GM12873 (cell line): ENCODE results near the gene ABLIM2.

Experiments
- TF ChIP-seq, protein P1 (sequence below): IDR thresholded peaks from 2 replicates; pipeline ENCODE4 v1.5.1; 2012; ENCODE audit warnings: low read depth, mild to moderate bottlenecking, moderate library complexity, low read length, control low read depth; ENCODE audit not compliant: insufficient read depth; ENCODE audit errors: missing control alignments

Gene ABLIM2

DNA sequence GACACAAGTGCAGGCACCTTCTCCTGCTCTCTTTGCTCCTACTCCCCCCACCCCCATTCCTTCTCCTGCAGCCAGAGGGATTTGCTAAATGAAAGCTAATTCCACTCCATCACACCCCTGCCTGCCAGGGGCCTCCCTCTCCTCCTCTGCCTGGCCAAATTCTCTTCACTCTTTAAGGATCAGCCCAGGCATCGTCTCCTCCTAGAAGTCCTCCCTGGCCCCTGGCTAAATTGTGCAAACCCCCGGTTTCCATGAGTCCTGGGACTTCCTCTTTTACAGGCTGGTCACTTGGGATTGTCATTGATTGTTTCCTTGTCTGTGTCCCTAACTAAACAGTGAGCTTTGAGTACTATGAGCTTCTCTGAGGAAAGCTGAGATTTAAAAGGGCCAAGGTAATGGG, 8.7 kb upstream of the ABLIM2 start:
- TF ChIP-seq, protein P1, sequence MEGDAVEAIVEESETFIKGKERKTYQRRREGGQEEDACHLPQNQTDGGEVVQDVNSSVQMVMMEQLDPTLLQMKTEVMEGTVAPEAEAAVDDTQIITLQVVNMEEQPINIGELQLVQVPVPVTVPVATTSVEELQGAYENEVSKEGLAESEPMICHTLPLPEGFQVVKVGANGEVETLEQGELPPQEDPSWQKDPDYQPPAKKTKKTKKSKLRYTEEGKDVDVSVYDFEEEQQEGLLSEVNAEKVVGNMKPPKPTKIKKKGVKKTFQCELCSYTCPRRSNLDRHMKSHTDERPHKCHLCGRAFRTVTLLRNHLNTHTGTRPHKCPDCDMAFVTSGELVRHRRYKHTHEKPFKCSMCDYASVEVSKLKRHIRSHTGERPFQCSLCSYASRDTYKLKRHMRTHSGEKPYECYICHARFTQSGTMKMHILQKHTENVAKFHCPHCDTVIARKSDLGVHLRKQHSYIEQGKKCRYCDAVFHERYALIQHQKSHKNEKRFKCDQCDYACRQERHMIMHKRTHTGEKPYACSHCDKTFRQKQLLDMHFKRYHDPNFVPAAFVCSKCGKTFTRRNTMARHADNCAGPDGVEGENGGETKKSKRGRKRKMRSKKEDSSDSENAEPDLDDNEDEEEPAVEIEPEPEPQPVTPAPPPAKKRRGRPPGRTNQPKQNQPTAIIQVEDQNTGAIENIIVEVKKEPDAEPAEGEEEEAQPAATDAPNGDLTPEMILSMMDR: no peak

DNA sequence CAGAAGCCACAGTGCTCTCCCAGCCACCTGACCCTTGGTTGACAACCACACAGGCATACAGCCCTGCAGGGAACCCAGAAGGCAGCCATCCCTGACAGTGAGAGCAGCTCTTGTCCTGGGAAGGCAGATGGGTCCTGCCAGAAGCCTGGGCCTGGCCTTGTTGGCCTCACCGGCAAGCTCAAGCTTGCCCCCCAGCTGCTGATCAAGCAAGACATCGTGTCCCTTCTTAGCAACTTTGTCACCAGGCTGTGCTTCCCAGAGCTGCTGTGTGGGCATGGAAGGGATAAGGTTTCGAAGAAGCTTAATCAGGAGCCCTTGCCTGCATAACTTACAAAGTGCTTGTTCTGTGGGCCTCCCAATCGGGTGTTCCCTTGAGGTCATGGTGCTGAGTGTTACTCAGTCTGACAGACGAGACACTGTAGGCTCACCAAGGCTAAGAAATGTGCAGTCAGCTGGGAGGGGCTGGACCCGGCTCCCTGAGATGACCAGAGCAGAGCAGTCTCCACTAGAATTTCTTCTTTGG, 6.8 kb upstream of the ABLIM2 start:
- TF ChIP-seq, protein P1: no peak

DNA sequence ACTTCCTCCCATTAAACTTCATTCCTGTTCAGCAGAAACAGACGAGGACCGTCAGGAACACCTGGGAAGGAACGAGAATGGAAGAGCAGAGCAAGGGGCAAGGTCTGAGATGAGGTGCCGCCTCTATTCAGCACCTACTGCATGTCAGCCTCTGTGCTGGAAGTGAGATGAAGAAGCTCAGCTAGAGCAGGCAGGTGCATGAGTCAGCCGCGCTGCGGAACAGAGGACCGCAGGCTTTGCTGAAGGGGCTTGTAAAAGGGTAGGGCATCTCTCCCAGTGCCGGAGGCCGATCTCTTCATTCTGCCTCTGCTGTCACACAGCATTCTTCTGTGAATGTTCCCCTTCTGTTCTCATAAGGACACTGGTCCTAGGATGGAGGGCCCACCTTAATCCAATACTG, 6.1 kb upstream of the ABLIM2 start:
- TF ChIP-seq, protein P1: no peak

DNA sequence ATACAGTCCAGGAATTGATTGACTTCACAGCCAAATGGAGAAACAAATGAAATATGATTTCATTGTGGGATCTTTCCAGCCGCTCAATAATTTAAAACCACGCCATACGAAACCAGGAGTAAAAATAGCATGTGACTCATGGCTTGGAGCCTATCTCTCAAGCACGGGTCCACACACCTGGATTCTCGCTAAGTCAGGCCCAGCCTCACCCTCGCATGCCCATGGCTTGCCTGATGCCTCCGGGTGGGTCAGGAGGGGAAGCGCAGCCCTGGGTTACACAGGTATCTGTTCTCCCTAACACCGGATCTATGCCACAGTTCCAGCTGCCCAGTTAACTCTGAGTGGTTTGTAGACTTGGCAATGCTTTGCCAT, 5.6 kb upstream of the ABLIM2 start:
- TF ChIP-seq, protein P1: no peak

DNA sequence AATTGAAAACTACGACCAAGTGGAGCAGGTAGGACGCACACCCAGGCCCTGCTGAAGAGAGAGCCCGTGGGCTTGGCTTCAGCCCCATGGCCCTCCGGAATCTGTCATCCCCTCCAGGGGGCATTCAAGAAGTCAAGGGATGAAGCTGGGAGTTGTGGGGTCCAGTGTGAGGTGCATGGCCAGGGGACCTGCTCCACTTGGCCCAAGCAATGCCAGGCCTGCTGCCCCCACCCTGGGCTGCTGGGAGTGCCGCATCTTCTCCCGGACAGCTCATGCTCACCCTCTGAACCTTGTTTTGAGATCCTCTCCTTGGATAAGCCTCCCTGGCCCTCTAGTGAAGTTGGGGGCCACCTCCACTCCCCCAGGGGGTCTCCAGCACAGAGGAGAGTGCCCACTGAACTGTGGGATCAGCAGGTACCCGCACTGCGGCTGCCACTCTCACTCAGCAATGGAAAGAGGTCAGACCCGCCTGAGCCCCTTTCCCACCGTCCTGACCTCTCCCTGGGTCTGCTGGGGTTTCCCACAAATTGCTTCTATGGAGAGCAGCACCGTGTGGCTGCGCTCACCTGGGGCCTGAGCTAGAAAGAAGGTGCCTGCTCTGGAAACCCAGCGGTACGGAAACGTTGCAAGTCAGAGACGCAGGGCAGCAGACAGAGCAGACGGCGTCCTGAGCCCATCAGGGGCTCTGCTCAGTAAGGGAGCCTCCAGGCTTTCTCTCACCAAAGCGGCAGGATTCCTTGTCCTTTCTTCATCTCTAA, 5.0 kb upstream of the ABLIM2 start:
- TF ChIP-seq, protein P1: no peak

DNA sequence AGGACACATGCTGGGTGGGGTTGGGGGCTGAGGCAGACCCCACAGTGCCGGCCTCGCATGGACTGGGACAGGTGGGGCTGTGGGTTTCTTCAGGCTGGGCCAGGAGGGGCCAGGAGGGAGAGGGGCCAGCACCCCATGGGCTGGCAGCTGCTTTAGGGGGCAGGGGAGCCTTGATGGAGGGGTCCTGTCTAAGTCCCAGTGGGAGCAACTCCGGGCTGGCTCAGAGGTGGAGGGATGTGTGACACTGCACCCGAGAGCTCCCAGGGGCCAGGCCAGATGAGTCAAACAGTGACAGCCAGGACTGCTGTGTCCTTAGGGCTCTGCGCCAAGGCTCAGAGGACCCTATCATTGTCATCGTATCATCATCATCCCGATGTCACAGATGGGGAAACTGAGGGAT, 4.4 kb upstream of the ABLIM2 start:
- TF ChIP-seq, protein P1: no peak

DNA sequence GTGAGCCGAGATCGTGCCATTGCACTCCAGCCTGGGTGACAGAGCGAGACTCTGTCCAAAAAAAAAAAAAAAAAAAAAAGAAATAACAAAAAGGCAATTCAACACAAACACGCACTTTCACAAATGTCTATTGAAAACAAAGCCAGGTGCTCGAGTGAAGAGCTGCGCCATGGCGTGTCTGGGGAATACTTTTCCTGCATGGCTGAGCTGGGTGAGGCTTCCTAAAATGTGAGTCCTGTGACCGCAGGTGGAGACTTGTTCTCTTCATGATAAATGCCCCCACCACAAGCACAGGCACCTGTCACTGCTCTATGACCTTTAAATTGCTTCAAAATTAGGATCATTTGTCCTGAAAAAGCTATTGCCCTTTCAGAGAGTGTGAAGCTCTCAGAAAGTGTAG, 4.0 kb upstream of the ABLIM2 start:
- TF ChIP-seq, protein P1: no peak
